Activated naive CD8-positive, alpha-beta T cell treated with anti-CD3 and anti-CD28 coated beads, Interleukin-2, amount 50 U/mL, for 24 hours (primary cell): ENCODE results near the gene SFI1.
A peak's percentile ranks its signal among the peaks of the same experiment; 100 is the strongest.
"Not testable (repeated sequence)": the region's sequence is repeated elsewhere in the genome, so short reads cannot be mapped to it uniquely, and the experiment has no call there.

Experiments used
- ATAC-seq: fragments of 150-1000 bp; cut with Tn5 transposase; one replicate; pipeline ENCODE4 v1.10.0; 2021
- DNase-seq: peaks from one replicate; pipeline ENCODE4 v3.0.0; 2021
- H3K27ac Mint-ChIP-seq: one replicate; pipeline ENCODE4 v1.8.0; 2021; ENCODE audit warnings: mild to moderate bottlenecking, mixed read lengths
- H3K27me3 Mint-ChIP-seq: one replicate; pipeline ENCODE4 v1.8.0; 2021; ENCODE audit warnings: mixed read lengths
- H3K36me3 Mint-ChIP-seq: one replicate; pipeline ENCODE4 v1.8.0; 2021; ENCODE audit warnings: low read depth, mixed read lengths
- H3K4me1 Mint-ChIP-seq: one replicate; pipeline ENCODE4 v1.8.0; 2021; ENCODE audit warnings: mixed read lengths
- H3K4me3 Mint-ChIP-seq: one replicate; pipeline ENCODE4 v1.8.0; 2021; ENCODE audit warnings: mild to moderate bottlenecking, moderate library complexity, mixed read lengths
- H3K9me3 Mint-ChIP-seq: one replicate; pipeline ENCODE4 v1.8.0; 2021; ENCODE audit warnings: mixed read lengths

SFI1 gene

GRCh38 chr22:31503211-31503964 lies 7.1 kb downstream of the SFI1 start:
- ATAC-seq: no peak
- Mint-ChIP-seq H3K9me3 (no peaks in the 10 kb centered on the region), H3K4me3 (no peak overlapping the region), H3K36me3 (peaks cover 61% of the 10 kb centered on the region), H3K4me1 (peaks cover 74% of the 10 kb centered on the region), H3K27me3 (no peaks in the 10 kb centered on the region), H3K27ac (peak overlapping the region; percentile 53)
- no peak for DNase-seq

GRCh38 chr22:31504282-31504681 lies 7.9 kb downstream of the SFI1 start:
- H3K9me3 Mint-ChIP-seq: no peaks in the 10 kb centered on the region
- DNase-seq (no peak), ATAC-seq (no peak)
- peaks cover 62% of the 10 kb centered on the region for H3K36me3 Mint-ChIP-seq
- H3K27me3 Mint-ChIP-seq: no peaks in the 10 kb centered on the region
- H3K4me3 Mint-ChIP-seq: no peak overlapping the region
- H3K27ac Mint-ChIP-seq: peak overlapping the region; percentile 49
- peaks cover 72% of the 10 kb centered on the region for H3K4me1 Mint-ChIP-seq

DNA sequence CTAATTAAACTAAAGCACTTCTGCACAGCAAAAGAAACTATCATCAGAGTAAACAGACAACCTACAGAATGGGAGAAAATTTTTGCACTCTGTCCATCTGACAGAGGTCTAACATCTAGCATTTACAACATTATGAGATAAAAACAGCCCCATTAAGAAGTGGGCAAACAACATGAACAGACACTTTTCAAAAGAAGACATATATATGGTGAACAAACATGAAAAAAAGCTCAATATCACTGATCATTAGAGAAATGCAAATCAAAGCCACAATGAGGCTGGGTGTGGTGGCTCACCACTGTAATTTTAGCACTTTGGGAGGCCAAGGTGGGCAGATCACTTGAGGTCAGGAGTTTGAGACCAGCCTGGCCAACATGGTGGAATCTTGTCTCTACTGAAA lies 11.2 kb downstream of the SFI1 start:
- H3K27me3 Mint-ChIP-seq, DNase-seq, H3K9me3 Mint-ChIP-seq, H3K4me3 Mint-ChIP-seq, ATAC-seq: not testable (repeated sequence)
- H3K36me3 Mint-ChIP-seq: peaks cover 59% of the 10 kb centered on the region
- peak overlapping the region; percentile 64 for H3K27ac Mint-ChIP-seq
- peaks cover 62% of the 10 kb centered on the region for H3K4me1 Mint-ChIP-seq

DNA sequence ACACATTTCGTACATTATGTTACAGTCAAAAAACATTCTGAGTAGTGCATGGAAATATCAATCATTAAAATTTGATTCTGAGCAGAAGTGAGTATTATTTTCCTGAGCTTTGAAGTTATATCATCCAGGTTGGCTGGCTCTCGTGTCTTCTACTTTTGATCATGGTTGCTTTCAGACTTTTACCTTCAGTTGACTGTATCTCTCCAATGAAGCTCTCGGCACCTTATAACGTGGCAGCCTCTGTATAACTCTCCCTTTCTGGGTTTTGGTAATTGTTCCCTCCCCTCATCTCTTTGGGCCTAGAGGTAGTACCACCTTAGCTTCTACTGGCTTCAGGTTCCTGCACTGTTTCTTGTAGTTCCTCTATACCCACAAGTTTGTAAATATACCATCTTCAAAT lies 12.2 kb downstream of the SFI1 start:
- H3K9me3 Mint-ChIP-seq: no peaks in the 10 kb centered on the region

DNA sequence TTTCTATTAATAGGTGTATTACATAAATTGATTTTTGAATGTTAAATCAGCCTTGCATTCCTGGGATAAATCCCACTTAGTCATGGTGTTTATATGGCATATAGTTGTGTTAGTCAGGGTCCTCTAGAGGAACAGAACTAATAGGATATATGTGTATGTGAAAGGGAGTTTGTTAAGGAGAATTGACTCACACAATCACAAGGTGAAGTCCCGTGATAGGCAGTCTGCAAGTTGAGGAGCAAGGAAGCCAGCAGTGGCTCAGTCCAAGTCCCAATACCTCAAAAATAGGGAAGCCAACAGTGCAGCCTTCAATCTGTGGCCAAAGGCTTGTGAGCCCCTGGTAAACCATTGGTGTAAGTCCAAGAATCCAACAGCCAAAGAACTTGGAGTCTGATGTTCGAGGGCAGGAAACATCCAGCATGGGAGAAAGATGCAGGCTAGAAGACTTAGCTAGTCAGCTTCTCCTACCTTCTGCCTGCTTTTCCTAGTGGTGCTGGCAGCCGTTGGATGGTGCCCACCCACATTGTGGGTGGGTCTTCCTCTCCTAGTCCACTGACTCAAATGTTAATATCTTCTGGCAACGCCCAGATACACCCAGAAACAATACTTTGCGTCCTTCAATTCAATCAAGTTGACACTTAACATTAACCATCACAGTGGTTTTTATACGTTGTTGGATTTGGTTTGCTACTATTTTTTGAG lies 12.9 kb downstream of the SFI1 start:
- H3K9me3 Mint-ChIP-seq: no peaks in the 10 kb centered on the region
- no peak overlapping the region for H3K27ac Mint-ChIP-seq
- ATAC-seq: no peak
- H3K27me3 Mint-ChIP-seq: no peaks in the 10 kb centered on the region
- H3K4me3 Mint-ChIP-seq: no peak overlapping the region
- DNase-seq: no peak
- H3K36me3 Mint-ChIP-seq: peaks cover 57% of the 10 kb centered on the region
- peaks cover 48% of the 10 kb centered on the region for H3K4me1 Mint-ChIP-seq

More for the DNA sequence above, 12.2 kb downstream of the SFI1 start:
- peaks cover 57% of the 10 kb centered on the region for H3K36me3 Mint-ChIP-seq
- ATAC-seq (no peak), DNase-seq (no peak)
- H3K4me1 Mint-ChIP-seq: peaks cover 52% of the 10 kb centered on the region
- no peaks in the 10 kb centered on the region for H3K27me3 Mint-ChIP-seq
- H3K27ac Mint-ChIP-seq: peak overlapping the region; percentile 59
- H3K4me3 Mint-ChIP-seq: no peak overlapping the region

DNA sequence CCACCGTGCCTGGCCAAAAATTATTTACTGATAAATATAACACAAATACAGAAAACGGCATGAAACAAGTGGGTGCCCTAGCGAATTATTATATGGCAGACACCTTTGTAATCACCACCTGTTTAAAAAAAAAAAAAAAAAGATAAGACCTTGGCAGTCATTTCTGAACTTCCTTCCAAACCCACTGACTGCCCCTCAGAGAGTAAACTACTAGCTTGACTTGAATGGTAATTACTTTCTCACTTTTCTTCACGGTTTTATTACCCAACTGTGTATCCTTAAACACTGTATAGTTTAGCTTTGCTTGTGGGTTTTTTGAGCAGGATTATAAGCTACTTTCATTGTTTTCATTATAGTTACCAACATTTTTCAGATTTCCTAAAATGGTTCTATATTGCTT lies 23.7 kb downstream of the SFI1 start:
- peaks cover 71% of the 10 kb centered on the region for H3K36me3 Mint-ChIP-seq
- no peaks in the 10 kb centered on the region for H3K9me3 Mint-ChIP-seq
- no peak for DNase-seq
- peak overlapping the region; percentile 8 for H3K27ac Mint-ChIP-seq
- no peaks in the 10 kb centered on the region for H3K27me3 Mint-ChIP-seq
- ATAC-seq: peak; percentile 37
- peaks cover 66% of the 10 kb centered on the region for H3K4me1 Mint-ChIP-seq
- peak overlapping the region; percentile 8 for H3K4me3 Mint-ChIP-seq

- Mint-ChIP-seq H3K27ac (peak overlapping the region; percentile 97), H3K4me1 (peaks cover 81% of the 10 kb centered on the region), H3K4me3 (peak overlapping the region; percentile 62), H3K36me3 (peaks cover 68% of the 10 kb centered on the region)
- not testable (repeated sequence) for H3K27me3 Mint-ChIP-seq, DNase-seq, ATAC-seq, H3K9me3 Mint-ChIP-seq
These were observed 27.8 kb downstream of the SFI1 start for GRCh38 chr22:31524132-31524531.

DNA sequence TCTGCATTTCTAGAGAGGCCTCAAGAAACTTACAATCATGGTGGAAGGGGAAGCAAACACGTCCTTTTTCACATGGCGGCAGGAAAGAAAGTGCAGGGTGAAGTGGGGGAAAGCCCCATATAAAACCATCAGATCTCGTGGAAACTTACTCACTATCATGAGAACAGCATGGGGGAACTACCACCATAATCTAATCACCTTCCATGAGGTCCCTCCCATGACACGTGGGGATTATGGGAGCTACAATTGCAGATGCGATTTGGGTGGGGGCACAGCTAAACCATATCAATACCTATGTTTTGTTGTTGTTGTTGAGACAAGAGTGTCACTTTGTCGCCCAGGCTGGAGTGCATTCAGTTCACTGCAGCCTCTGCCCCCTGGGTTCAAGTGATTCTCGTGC lies 29.9 kb downstream of the SFI1 start:
- Mint-ChIP-seq H3K4me3 (peak overlapping the region; percentile 62), H3K9me3 (no peaks in the 10 kb centered on the region), H3K36me3 (peaks cover 71% of the 10 kb centered on the region), H3K27ac (peak overlapping the region; percentile 97), H3K4me1 (peaks cover 80% of the 10 kb centered on the region), H3K27me3 (no peaks in the 10 kb centered on the region)
- peak; percentile 50 for DNase-seq
- ATAC-seq: peak; percentile 79

GRCh38 chr22:31530823-31531195 lies 34.5 kb downstream of the SFI1 start:
- peaks cover 73% of the 10 kb centered on the region for H3K4me1 Mint-ChIP-seq
- peak overlapping the region; percentile 89 for H3K27ac Mint-ChIP-seq
- DNase-seq (no peak), ATAC-seq (no peak)
- H3K9me3 Mint-ChIP-seq: no peaks in the 10 kb centered on the region
- H3K4me3 Mint-ChIP-seq: peak overlapping the region; percentile 38
- no peaks in the 10 kb centered on the region for H3K27me3 Mint-ChIP-seq
- H3K36me3 Mint-ChIP-seq: peaks cover 73% of the 10 kb centered on the region

- H3K4me3 Mint-ChIP-seq: no peak overlapping the region
- H3K9me3 Mint-ChIP-seq: no peaks in the 10 kb centered on the region
- H3K27me3 Mint-ChIP-seq: no peaks in the 10 kb centered on the region
- H3K4me1 Mint-ChIP-seq: peaks cover 73% of the 10 kb centered on the region
- ATAC-seq: no peak
- peak overlapping the region; percentile 86 for H3K27ac Mint-ChIP-seq
- H3K36me3 Mint-ChIP-seq: peaks cover 65% of the 10 kb centered on the region
- no peak for DNase-seq
These were observed 35.7 kb downstream of the SFI1 start for GRCh38 chr22:31532060-31532459.

- Mint-ChIP-seq H3K27ac (peak overlapping the region; percentile 86), H3K4me3 (no peak overlapping the region), H3K27me3 (no peaks in the 10 kb centered on the region), H3K36me3 (peaks cover 67% of the 10 kb centered on the region), H3K4me1 (peaks cover 80% of the 10 kb centered on the region), H3K9me3 (no peaks in the 10 kb centered on the region)
- no peak for ATAC-seq
- no peak for DNase-seq
These were observed 37.0 kb downstream of the SFI1 start for GRCh38 chr22:31533374-31533773.

DNA sequence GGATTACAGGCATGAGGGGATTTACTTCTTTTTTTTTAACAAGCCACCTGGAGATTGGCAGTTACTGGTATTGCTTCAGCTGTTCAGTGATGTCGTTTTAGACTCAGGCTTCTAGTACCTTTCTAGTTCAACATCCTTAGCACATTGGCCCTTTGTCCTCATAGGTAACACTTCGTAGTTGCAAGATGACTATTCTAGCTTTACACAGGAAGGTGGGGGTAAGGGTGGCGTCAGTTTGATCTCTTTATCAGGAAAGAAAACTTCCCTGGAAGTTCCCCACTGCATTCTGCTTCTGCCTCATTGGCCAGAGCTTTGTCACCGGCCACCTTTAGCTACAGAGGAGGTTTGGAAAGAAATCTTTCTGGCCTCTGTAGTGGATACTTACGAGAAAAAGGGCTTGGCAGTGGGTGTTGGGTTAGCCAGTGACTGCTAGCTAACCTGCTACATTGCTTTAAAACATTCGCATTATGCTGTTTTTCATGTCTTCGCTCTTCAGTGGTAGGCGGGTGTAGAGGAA lies 40.7 kb downstream of the SFI1 start:
- Mint-ChIP-seq H3K4me3 (peak overlapping the region; percentile 13), H3K27ac (peak overlapping the region; percentile 97), H3K4me1 (peaks cover 80% of the 10 kb centered on the region), H3K27me3 (no peaks in the 10 kb centered on the region), H3K9me3 (no peaks in the 10 kb centered on the region), H3K36me3 (peaks cover 63% of the 10 kb centered on the region)
- ATAC-seq (peak; percentile 84), DNase-seq (peak; percentile 57)

DNA sequence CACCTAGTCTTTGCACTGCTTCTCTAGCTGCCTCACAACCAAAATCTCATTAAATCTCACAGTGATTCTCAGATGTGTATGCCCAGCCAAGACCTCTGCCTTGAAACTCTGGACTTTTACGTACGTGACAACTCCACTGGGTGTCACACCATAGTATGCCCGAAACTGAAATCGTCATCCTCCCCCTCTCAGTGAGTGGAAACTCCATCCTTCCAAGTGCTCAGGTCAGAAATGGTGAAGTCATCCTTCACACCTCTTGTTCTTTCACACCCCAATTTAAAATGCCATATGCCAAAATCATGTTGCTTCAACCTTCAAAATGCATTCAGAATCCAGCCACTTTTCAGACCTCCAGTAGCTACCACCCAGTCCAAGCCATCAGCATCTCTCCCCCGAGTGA lies 42.5 kb downstream of the SFI1 start:
- Mint-ChIP-seq H3K4me3 (peak overlapping the region; percentile 66), H3K4me1 (peaks cover 72% of the 10 kb centered on the region), H3K27me3 (no peaks in the 10 kb centered on the region), H3K27ac (peak overlapping the region; percentile 97), H3K9me3 (no peaks in the 10 kb centered on the region), H3K36me3 (peaks cover 50% of the 10 kb centered on the region)
- peak; percentile 77 for ATAC-seq
- DNase-seq: peak; percentile 54

- peaks cover 74% of the 10 kb centered on the region for H3K4me1 Mint-ChIP-seq
- H3K27me3 Mint-ChIP-seq, ATAC-seq, H3K4me3 Mint-ChIP-seq, H3K9me3 Mint-ChIP-seq, DNase-seq: not testable (repeated sequence)
- peaks cover 47% of the 10 kb centered on the region for H3K36me3 Mint-ChIP-seq
- peak overlapping the region; percentile 74 for H3K27ac Mint-ChIP-seq
These were observed 43.8 kb downstream of the SFI1 start for GRCh38 chr22:31540166-31540565.

DNA sequence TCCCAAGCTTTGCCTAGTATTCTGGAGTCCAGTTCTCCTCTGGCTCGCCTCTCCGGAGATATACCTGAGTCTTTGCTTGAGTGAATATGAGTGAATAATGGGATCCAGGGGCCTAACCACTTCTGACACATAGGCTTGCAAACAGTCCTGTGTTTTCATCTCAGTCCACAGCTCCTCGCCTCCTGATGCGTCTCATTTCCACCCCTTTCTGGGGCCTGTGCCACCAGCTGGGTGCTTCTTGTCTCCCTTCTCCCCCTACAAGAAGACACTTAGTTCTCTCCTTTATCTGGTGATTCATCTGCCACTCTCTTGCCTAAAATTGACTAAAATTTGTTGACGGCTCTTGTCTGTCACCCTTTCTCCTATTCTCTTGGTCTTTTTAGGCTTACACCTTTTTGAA lies 44.6 kb downstream of the SFI1 start:
- Mint-ChIP-seq H3K27me3 (no peaks in the 10 kb centered on the region), H3K27ac (peak overlapping the region; percentile 74), H3K9me3 (no peaks in the 10 kb centered on the region), H3K36me3 (peaks cover 43% of the 10 kb centered on the region), H3K4me1 (peaks cover 71% of the 10 kb centered on the region), H3K4me3 (no peak overlapping the region)
- no peak for DNase-seq
- ATAC-seq: no peak
